Natural killer cell (primary cell): Measurements from ENCODE around the gene NACC2. TPM values are rescaled to one million over a fixed set of nuclear protein-coding genes. Genes with fewer than 3 reads are reported as not detected.

Experiments
- ATAC-seq, 3 donors: fragments of 150-1000 bp in 2 of 3; fragments of 200-7000 bp in 1 of 3; cut with Tn5 transposase; 1 replicate in 1 of 3; 2 replicates in 2 of 3; pipeline ENCODE4 v1.10.0; 2021; ENCODE audit warnings: mild to moderate bottlenecking in 2 of 3, moderate library complexity in 2 of 3
- DNase-seq, 2 donors: peaks; one replicate each; pipeline versions ENCODE4 v3.0.0 to v3.0.0-alpha.2; 2013 to 2021; ENCODE audit warnings: mixed read lengths in 1 of 2
- H3K27ac ChIP-seq: one replicate; pipeline ENCODE4 v1.5.1; 2013; ENCODE audit warnings: mild to moderate bottlenecking, low read length
- H3K27me3 ChIP-seq: one replicate; pipeline ENCODE4 v1.6.1; 2013; ENCODE audit warnings: low read length; ENCODE audit not compliant: control insufficient read depth, insufficient read depth
- H3K36me3 ChIP-seq: one replicate; pipeline ENCODE4 v1.6.1; 2013; ENCODE audit warnings: low read length; ENCODE audit not compliant: control insufficient read depth, insufficient read depth
- H3K4me1 ChIP-seq: one replicate; pipeline ENCODE4 v1.6.1; 2013; ENCODE audit warnings: low read length; ENCODE audit not compliant: control insufficient read depth, insufficient read depth
- H3K4me3 ChIP-seq: one replicate; pipeline ENCODE4 v1.5.1; 2013; ENCODE audit warnings: low read length
- H3K9me3 ChIP-seq: one replicate; pipeline ENCODE4 v1.6.1; 2013; ENCODE audit warnings: low read length; ENCODE audit not compliant: control insufficient read depth, insufficient read depth
- H3K27ac Mint-ChIP-seq, 2 donors: one replicate each; pipeline ENCODE4 v1.8.0; 2022; ENCODE audit warnings: mild to moderate bottlenecking in 2 of 2, mixed read lengths in 2 of 2, moderate library complexity in 1 of 2
- H3K27me3 Mint-ChIP-seq, 2 donors: one replicate each; pipeline ENCODE4 v1.8.0; 2022; ENCODE audit warnings: low read depth in 2 of 2, mixed read lengths in 2 of 2
- H3K36me3 Mint-ChIP-seq: one replicate; pipeline ENCODE4 v1.8.0; 2022; ENCODE audit warnings: mixed read lengths
- H3K4me1 Mint-ChIP-seq, 2 donors: one replicate each; pipeline ENCODE4 v1.8.0; 2022; ENCODE audit warnings: mixed read lengths in 2 of 2
- H3K4me3 Mint-ChIP-seq: one replicate; pipeline ENCODE4 v1.8.0; 2022; ENCODE audit warnings: mild to moderate bottlenecking, moderate library complexity, mixed read lengths
- H3K9me3 Mint-ChIP-seq, 2 donors: one replicate each; pipeline ENCODE4 v1.8.0; 2022; ENCODE audit warnings: mixed read lengths in 2 of 2
- WGBS: methylation state at CpG from one replicate; pipeline ENCODE4 v1.1.7; 2013; ENCODE audit warnings: missing lambda C conversion rate; ENCODE audit not compliant: insufficient coverage; 5-methylcytosine and 5-hydroxymethylcytosine counted together
- intact Hi-C: fragments of 100-400 bp; cut with micrococcal nuclease; formaldehyde crosslinking; loops from one replicate; pipeline ENCODE4 v1.14.2; 2022
- total RNA-seq, 4 donors: library from RNA; stranded (reverse); fragments of 120-200 nt in 1 of 4; gene quantifications; one replicate each; pipeline versions ENCODE4 v1.2.3 to v1.2.4, GENCODE V29; 2013 to 2022
- TF ChIP-seq, protein P1 (sequence below): fragments of 200-600 bp; IDR thresholded peaks from one replicate; pipeline ENCODE4 v1.8.0; 2022; ENCODE audit warnings: antibody characterized with exemption

NACC2 gene
- total RNA-seq, 3 donors from 2014 or later (not counting 1 experiment from before 2014, with no cell fraction given) = 14.5 to 21.6 (median 21.2) TPM

GRCh38 chr9:135957431-135957830 is 137.7 kb downstream of the NACC2 start:
- Histone ChIP-seq H3K27me3 (no peaks in the 10 kb centered on the region), H3K4me1 (peaks cover 20% of the 10 kb centered on the region), H3K27ac (no peak overlapping the region), H3K9me3 (no peaks in the 10 kb centered on the region), H3K36me3 (peaks cover 7% of the 10 kb centered on the region), H3K4me3 (no peak overlapping the region)
- Mint-ChIP-seq H3K4me3 (no peak overlapping the region), H3K9me3 (no peaks in the 10 kb centered on the region), H3K27ac (no peak overlapping the region), H3K27me3 (no peaks in the 10 kb centered on the region), H3K4me1 (peaks cover 24 to 41% of the 10 kb centered on the region in 2 donors), H3K36me3 (no peaks in the 10 kb centered on the region)
- 95% methylated on average over 9 of the region's 9 CpGs for WGBS
- DNase-seq = no peak
- no peak for ATAC-seq
- intact Hi-C loops = no loop called here
- TF ChIP-seq, protein P1, sequence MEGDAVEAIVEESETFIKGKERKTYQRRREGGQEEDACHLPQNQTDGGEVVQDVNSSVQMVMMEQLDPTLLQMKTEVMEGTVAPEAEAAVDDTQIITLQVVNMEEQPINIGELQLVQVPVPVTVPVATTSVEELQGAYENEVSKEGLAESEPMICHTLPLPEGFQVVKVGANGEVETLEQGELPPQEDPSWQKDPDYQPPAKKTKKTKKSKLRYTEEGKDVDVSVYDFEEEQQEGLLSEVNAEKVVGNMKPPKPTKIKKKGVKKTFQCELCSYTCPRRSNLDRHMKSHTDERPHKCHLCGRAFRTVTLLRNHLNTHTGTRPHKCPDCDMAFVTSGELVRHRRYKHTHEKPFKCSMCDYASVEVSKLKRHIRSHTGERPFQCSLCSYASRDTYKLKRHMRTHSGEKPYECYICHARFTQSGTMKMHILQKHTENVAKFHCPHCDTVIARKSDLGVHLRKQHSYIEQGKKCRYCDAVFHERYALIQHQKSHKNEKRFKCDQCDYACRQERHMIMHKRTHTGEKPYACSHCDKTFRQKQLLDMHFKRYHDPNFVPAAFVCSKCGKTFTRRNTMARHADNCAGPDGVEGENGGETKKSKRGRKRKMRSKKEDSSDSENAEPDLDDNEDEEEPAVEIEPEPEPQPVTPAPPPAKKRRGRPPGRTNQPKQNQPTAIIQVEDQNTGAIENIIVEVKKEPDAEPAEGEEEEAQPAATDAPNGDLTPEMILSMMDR = no peak

DNA sequence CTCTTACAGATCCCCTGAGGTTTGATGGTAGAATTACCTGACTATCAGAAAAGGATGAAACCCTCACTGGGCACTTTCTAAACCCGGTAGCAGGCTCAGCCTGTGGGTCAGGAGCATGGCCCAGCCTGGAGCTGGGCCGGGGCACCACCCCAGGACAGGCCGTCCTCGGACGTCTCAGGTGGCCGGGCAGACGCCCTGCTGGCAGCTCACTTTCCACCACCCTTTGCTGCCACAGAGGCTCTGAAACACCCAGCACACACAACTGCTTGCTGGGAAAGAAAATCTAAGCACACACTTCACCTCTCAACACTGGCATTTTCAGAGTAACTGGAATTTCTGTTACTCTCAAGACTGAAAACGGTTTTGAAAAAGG is 138.3 kb downstream of the NACC2 start:
- Histone ChIP-seq H3K27me3 (no peaks in the 10 kb centered on the region), H3K4me1 (peaks cover 19% of the 10 kb centered on the region), H3K36me3 (peaks cover 12% of the 10 kb centered on the region), H3K27ac (no peak overlapping the region), H3K9me3 (no peaks in the 10 kb centered on the region), H3K4me3 (no peak overlapping the region)
- H3K9me3 Mint-ChIP-seq = no peaks in the 10 kb centered on the region
- no peak overlapping the region for H3K4me3 Mint-ChIP-seq
- H3K27me3 Mint-ChIP-seq = no peaks in the 10 kb centered on the region
- H3K27ac Mint-ChIP-seq = no peak overlapping the region
- 97% methylated on average over 8 of the region's 8 CpGs for WGBS
- peaks cover 23 to 34% of the 10 kb centered on the region in 2 donors for H3K4me1 Mint-ChIP-seq
- TF ChIP-seq, protein P1 = no peak
- H3K36me3 Mint-ChIP-seq = no peaks in the 10 kb centered on the region
- DNase-seq (no peak), ATAC-seq (no peak)
- intact Hi-C loops = no loop called here

Other genes starting within 250 kb of the NACC2 start
- 10 to 100 TPM; 25.9 to 33.5 (median 28.1) TPM for gene CAMSAP1, start 187.7 kb downstream of the NACC2 start, total RNA-seq
- 10 to 100 TPM; 22.7 to 31.8 (median 27.6) TPM for gene UBAC1, start 133.9 kb downstream of the NACC2 start, total RNA-seq
- gene TMEM250, start 23.6 kb upstream of the NACC2 start, total RNA-seq = 10 to 100 TPM; 19.5 to 34.3 (median 33.6) TPM
- gene LHX3, start 109.8 kb upstream of the NACC2 start, total RNA-seq = under 1 TPM in 1 of 3 donors, not detected in 2; 0.38 TPM
- 10 to 100 TPM; 10.8 to 16.7 (median 16.6) TPM for gene QSOX2, start 150.5 kb upstream of the NACC2 start, total RNA-seq
- gene CCDC187, start 208.8 kb upstream of the NACC2 start, total RNA-seq = under 1 TPM in 1 of 3 donors, not detected in 2; 0.18 TPM
- gene GPSM1, start 232.2 kb upstream of the NACC2 start, total RNA-seq = 1 to 10 TPM; 2.6 to 4.2 (median 3.4) TPM